K562 (cell line): Measurements from ENCODE around the gene HOXB1. TPM values are rescaled to one million over a fixed set of nuclear protein-coding genes. Genes with fewer than 3 reads are reported as not detected.

Experiments
- BMI1 ChIP-seq: fragments of 150-350 bp; IDR thresholded peaks from 2 replicates; pipeline ENCODE4 v1.6.1; 2014; ENCODE audit warnings: low read length
- CBX5 ChIP-seq: IDR thresholded peaks from 2 replicates; pipeline ENCODE4 v1.6.1; 2014; ENCODE audit warnings: low read depth, borderline replicate concordance
- HMG20B ChIP-seq: fragments of 250-450 bp; sonication (Bioruptor Pico); IDR thresholded peaks from 2 replicates; pipeline ENCODE4 v1.5.0; 2021; ENCODE audit warnings: mild to moderate bottlenecking
- MAFK ChIP-seq: IDR thresholded peaks from 2 replicates; pipeline ENCODE4 v1.6.1; 2011; ENCODE audit warnings: low read length, improper control_type of control experiment
- MAZ ChIP-seq, 2 experiments: fragments of 450-650 bp in 1 of 2; sonication (generic) in 1 of 2; formaldehyde crosslinking; IDR thresholded peaks in 1 of 2; conservative IDR thresholded peaks in 1 of 2; 2 replicates each; pipeline versions ENCODE4 v1.4.0 to v1.5.0; 2020; ENCODE audit warnings: mild to moderate bottlenecking in 1 of 2, missing genetic modification reagents in 1 of 2
- POLR2B ChIP-seq: fragments of 450-650 bp; IDR thresholded peaks from 2 replicates; pipeline ENCODE4 v1.6.1; 2018; ENCODE audit warnings: low read depth; ENCODE audit not compliant: partially characterized antibody
- SLC30A9 ChIP-seq: fragments of 250-450 bp; sonication (Bioruptor Pico); IDR thresholded peaks from 2 replicates; pipeline ENCODE4 v1.8.0; 2022; ENCODE audit warnings: mild to moderate bottlenecking, moderate library complexity
- SRSF3 ChIP-seq: fragments of 200-400 bp; formaldehyde crosslinking; IDR thresholded peaks from 2 replicates; pipeline ENCODE4 v1.6.1; 2016; ENCODE audit warnings: mild to moderate bottlenecking, low read length, moderate library complexity; ENCODE audit not compliant: insufficient read depth
- SRSF9 ChIP-seq: fragments of 200-400 bp; formaldehyde crosslinking; IDR thresholded peaks from 2 replicates; pipeline ENCODE4 v1.6.1; 2017; ENCODE audit warnings: low read depth, low read length, borderline replicate concordance
- STAT5A ChIP-seq: IDR thresholded peaks from 2 replicates; pipeline ENCODE4 v1.6.1; 2012; ENCODE audit warnings: low read length, inconsistent platforms, borderline replicate concordance
- ZKSCAN1 ChIP-seq: fragments of 150-350 bp; IDR thresholded peaks from 2 replicates; pipeline ENCODE4 v1.6.1; 2016; ENCODE audit warnings: low read depth, low read length
- ZNF165 ChIP-seq: fragments of 250-450 bp; sonication (Bioruptor Pico); IDR thresholded peaks from 2 replicates; pipeline ENCODE4 v1.4.0; 2020; ENCODE audit warnings: borderline replicate concordance
- ZNF764 ChIP-seq: fragments of 250-450 bp; sonication (Bioruptor Pico); IDR thresholded peaks from 2 replicates; pipeline ENCODE4 v1.4.0; 2020; ENCODE audit warnings: low read depth, mild to moderate bottlenecking, moderate library complexity
- polyA plus RNA-seq, 8 experiments: library from polyadenylated mRNA; depleted of rRNA in 4 of 8; stranded (reverse) in 5 of 8; unstranded in 3 of 8; fragments of >200 nt; fragmentation: Nextera tagmentation in 2 of 8; fragmentation: Illumina TruSeq in 1 of 8; extraction: Ambion mirVana in 2 of 8; extraction: Trizol in 1 of 8; gene quantifications; 2 replicates each; pipeline versions ENCODE4 v1.2.1 to v1.2.3, GENCODE V29; 2011 to 2014; ENCODE audit warnings: inconsistent platforms in 1 of 8, missing spikeins in 1 of 8
- total RNA-seq, 7 experiments: library from RNA; depleted of rRNA in 6 of 7; stranded (reverse); fragments of >200 nt in 6 of 7; fragmentation: Illumina TruSeq in 2 of 7; extraction: Trizol in 2 of 7; gene quantifications; 2 replicates each; pipeline versions ENCODE4 v1.2.1 to v1.2.3, GENCODE V29; 2011 to 2021; ENCODE audit warnings: low replicate concordance in 1 of 7
- TF ChIP-seq, protein P1 (sequence below): fragments of 450-650 bp; IDR thresholded peaks from 2 replicates; pipeline ENCODE4 v1.6.1; 2016; ENCODE audit warnings: low read depth, mild to moderate bottlenecking, moderate library complexity
- TF ChIP-seq, protein P2 (sequence below): sonication (generic); formaldehyde crosslinking; IDR thresholded peaks from 2 replicates; pipeline ENCODE4 v1.8.1; 2023; ENCODE audit warnings: missing genetic modification reagents, mild to moderate bottlenecking, borderline replicate concordance
- TF ChIP-seq, protein P3 (sequence below): fragments of 250-450 bp; sonication (Bioruptor Pico); IDR thresholded peaks from 2 replicates; pipeline ENCODE4 v1.5.0; 2021; ENCODE audit warnings: mild to moderate bottlenecking, borderline replicate concordance

The HOXB1 gene
- total and polyA plus RNA-seq, 9 of the 15 experiments (the other 6 are each of a cell fraction or from before 2014, with no cell fraction given): 0.04 TPM; not detected in 8

DNA sequence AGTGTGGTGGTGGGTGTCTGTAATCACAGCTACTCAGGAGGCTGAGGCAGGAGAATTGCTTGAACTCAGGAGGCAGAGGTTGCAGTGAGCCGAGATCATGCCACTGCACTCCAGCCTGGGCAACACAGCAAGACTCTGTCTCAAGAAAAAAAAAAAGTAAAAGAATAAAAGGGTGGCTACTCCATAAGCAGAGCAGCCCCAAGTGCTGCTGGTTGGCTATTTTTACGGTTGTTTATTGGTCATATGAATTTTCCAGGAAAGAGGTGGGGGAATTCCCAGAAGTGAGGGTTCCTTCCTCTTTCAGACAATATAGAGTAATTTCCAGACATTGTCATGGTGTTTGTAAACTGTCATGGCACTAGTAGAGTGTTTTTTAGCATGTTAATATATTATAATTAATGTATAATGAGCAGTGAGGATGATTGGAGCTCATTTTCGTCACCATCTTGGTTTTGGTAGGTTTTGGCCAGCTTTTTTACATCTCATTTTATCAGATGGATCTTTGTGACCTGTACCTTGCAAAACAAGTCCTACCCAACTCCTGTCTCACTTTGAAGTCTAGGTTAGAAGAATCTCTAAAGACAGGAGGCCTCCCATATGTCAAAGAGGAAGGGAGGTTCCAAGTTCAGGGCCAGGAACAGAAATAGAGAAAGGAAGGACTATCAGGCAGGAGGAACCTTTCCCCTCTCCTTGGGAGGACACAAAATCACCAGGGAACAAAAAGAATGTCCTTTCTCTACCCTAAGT lies 39.1 kb downstream of the HOXB1 start (continued):
- TF ChIP-seq MAZ (CRISPR knock-in tag; conservative IDR thresholded peaks at IDR 0.05 in 1 of 2, IDR thresholded peaks at IDR 0.05 in 1 of 2) (peak in 1 of 2 experiments; percentile 86; a peak in 2 of 4 replicates), ZKSCAN1 (no peak), STAT5A (peak; percentile 74), ZNF764 (no peak), ZNF165 (CRISPR knock-in tag) (no peak), POLR2B (no peak), HMG20B (CRISPR knock-in tag) (no peak), BMI1 (peak; percentile 44; the same call in 1 of the 2 replicates), SLC30A9 (CRISPR knock-in tag) (no peak), SRSF3 (no peak), MAFK (no peak), SRSF9 (no peak), CBX5 (no peak)
- TF ChIP-seq, protein P1, sequence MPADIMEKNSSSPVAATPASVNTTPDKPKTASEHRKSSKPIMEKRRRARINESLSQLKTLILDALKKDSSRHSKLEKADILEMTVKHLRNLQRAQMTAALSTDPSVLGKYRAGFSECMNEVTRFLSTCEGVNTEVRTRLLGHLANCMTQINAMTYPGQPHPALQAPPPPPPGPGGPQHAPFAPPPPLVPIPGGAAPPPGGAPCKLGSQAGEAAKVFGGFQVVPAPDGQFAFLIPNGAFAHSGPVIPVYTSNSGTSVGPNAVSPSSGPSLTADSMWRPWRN: no peak
- TF ChIP-seq, protein P2, sequence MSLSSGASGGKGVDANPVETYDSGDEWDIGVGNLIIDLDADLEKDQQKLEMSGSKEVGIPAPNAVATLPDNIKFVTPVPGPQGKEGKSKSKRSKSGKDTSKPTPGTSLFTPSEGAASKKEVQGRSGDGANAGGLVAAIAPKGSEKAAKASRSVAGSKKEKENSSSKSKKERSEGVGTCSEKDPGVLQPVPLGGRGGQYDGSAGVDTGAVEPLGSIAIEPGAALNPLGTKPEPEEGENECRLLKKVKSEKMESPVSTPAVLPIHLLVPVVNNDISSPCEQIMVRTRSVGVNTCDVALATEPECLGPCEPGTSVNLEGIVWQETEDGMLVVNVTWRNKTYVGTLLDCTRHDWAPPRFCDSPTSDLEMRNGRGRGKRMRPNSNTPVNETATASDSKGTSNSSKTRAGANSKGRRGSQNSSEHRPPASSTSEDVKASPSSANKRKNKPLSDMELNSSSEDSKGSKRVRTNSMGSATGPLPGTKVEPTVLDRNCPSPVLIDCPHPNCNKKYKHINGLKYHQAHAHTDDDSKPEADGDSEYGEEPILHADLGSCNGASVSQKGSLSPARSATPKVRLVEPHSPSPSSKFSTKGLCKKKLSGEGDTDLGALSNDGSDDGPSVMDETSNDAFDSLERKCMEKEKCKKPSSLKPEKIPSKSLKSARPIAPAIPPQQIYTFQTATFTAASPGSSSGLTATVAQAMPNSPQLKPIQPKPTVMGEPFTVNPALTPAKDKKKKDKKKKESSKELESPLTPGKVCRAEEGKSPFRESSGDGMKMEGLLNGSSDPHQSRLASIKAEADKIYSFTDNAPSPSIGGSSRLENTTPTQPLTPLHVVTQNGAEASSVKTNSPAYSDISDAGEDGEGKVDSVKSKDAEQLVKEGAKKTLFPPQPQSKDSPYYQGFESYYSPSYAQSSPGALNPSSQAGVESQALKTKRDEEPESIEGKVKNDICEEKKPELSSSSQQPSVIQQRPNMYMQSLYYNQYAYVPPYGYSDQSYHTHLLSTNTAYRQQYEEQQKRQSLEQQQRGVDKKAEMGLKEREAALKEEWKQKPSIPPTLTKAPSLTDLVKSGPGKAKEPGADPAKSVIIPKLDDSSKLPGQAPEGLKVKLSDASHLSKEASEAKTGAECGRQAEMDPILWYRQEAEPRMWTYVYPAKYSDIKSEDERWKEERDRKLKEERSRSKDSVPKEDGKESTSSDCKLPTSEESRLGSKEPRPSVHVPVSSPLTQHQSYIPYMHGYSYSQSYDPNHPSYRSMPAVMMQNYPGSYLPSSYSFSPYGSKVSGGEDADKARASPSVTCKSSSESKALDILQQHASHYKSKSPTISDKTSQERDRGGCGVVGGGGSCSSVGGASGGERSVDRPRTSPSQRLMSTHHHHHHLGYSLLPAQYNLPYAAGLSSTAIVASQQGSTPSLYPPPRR (CRISPR knock-in tag): no peak
- TF ChIP-seq, protein P3, sequence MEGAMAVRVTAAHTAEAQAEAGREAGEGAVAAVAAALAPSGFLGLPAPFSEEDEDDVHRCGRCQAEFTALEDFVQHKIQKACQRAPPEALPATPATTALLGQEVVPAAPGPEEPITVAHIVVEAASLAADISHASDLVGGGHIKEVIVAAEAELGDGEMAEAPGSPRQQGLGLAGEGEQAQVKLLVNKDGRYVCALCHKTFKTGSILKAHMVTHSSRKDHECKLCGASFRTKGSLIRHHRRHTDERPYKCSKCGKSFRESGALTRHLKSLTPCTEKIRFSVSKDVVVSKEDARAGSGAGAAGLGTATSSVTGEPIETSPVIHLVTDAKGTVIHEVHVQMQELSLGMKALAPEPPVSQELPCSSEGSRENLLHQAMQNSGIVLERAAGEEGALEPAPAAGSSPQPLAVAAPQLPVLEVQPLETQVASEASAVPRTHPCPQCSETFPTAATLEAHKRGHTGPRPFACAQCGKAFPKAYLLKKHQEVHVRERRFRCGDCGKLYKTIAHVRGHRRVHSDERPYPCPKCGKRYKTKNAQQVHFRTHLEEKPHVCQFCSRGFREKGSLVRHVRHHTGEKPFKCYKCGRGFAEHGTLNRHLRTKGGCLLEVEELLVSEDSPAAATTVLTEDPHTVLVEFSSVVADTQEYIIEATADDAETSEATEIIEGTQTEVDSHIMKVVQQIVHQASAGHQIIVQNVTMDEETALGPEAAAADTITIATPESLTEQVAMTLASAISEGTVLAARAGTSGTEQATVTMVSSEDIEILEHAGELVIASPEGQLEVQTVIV (CRISPR knock-in tag): no peak
